Activated naive CD4-positive, alpha-beta T cell (primary cell): ENCODE results near the gene JARID2.

Source experiments
- DNase-seq, 4 experiments: peaks; one replicate each; lab custom pipeline; 2025; lab: John Stamatoyannopoulos, UW

Gene JARID2

DNA sequence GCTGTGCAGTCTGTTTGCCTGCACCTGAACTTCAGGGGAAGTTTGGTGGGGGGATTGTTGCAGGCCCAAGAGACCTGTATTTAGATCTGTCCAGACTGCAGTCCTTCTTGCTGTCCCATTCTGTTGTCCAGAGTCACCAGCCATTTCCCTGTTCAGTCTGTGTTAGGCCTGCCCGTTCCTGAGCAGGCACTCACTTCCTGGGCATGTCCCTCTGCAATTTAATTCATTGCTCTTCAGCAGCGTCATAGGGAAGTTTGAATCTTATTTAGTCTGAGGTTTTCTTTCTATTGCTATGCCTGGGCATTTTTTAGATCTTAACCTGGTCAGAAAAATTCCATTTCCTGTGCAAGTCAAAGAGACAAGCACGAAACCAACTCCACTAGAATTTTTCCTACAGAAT lies 226.8 kb downstream of the JARID2 start:
- DNase-seq: no peak

DNA sequence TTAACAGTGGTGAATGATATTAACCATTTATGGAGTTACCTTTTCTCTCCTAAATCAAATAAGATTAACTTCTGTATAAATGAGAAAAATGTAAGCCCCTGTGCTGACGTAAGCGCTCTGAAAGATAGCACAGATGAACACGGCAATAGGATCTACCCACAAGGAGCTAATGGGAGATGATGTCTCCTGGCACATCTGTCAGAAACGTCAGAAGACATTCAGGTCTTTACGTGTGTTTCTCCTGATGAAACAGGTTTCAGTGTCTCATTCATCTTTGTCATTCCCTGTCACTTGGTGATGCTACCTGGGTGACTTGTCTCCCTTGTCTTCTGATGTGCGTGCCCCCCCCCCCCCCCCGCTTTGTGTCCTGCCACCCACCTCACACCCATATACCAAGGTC lies 227.3 kb downstream of the JARID2 start:
- no peak for DNase-seq

DNA sequence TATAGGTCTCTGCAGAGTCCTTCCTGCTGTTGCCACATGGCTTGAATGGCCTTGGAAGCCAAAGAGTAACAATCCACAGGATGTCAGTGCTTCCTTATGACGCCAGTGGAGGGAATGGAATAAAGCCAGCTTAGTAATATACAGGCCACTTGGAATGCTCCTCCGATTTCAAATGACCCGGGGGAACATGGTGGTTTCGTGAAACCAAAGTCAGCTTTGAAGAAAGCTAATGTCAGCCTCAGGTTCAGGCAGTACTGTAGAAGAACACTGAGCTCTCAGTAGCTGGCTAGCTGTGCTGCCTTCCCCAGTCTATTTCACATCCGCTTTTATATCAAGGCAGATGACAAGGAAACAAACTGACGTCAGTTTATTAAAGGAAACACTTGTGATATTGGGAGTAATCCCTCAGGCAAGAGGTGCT lies 227.9 kb downstream of the JARID2 start:
- DNase-seq: no peak

DNA sequence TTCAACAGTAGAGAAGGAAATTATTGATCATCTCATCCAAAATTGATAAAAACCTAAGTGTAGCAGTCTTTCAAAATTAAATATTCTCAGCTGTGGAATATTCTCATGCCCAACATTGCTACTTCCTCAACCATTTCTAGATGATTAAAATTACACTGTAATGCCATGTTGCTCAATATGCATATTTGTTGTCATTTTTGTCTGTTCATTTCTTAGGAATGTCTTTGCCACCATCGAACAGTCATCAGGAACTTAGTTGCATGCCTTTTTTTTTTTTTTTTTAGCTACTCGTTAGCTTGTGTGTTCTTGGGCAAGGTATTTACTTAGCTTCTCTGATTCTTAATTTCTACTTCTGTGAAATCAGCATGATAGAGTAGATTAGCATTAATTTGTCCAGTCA lies 228.3 kb downstream of the JARID2 start:
- no peak for DNase-seq

DNA sequence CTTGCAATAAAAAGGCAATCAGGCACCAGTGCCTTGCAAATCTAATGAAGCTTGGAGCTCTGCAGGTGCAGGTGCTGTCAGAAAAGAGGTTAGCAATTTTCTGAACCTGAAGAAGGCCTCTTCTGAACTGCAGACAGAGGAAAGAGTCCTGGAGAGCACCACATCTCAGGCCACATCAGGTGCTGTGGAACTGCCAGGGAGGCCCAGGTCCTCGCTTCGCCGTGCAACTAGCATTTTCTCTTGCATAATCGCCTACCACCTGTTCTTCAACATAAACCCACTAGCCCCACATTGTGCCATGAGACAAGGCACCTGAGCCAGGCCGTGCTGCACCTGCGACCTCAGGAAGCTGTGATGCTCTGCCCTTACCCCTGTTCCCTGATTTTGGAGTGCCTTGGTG lies 229.4 kb downstream of the JARID2 start:
- no peak for DNase-seq

DNA sequence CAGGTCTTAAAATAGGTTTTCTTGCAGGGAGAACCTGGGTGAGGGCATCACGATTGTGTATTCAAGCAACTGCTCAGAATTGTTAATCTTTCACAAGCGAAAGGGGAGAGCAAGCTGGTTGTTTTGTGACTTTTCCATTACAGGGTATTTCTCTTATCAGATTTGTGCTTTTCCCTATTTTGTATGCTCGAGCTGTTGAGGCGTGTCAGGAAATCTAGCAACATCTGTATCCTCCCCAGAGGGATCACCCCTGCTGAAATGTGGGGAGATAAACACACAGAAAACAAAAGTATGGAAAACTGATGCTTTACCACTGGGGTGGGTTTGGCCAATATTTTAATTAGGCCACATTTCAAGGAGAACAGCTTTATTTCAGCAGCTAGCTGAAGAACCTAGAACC lies 230.0 kb downstream of the JARID2 start:
- no peak for DNase-seq

DNA sequence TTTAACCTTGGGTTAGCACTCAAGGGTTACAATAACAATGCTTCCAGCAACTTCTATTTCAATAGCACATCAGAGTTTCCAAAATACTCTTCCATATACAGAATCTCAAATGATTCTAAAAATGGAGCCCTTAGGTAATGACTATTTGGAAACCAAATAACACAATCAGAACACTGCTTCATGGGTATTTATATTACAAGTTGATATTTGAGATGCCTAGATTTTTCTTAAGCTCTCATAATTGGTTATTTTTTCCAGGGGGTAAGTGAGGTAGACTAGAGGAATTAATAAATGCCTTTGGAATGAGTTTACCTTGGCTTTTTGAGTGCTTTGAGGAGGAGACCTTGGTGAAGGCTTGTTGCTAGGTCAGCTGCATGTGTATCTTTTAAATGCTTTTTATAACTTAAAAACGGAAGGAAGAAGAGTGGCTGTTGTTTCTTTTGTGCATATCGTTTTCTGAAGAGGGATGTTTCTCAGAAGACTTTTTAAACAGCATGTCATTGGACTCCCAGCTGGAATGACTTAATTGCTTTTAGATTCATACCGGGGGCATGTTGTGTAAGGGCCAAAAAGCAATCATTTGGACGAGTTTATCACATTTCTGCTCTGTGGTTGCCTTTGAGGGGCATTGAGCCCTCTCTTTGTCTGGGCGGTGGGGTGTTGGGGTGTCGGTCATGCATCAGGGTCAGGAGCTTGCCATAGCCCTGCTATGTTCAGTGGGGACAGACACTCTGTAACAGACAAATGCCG lies 230.9 kb downstream of the JARID2 start:
- no peak for DNase-seq

DNA sequence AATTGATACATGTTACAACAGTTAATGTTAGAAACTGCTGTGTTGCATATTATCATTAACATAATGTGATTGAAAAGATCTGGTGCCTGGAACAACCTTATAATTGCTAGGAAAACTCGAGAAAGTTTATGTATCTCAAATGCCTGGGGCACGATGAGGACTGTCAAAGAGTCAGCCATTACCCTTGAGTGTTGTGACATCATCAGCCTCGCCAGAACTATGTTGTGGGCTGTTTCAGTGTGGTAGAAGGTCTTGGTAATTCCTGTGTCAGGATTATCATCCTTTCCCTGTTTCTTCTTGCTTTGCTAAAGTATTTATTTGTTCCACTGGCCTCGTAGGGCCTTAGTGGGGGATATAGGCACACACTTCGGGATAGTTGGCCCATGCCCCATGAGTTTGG lies 231.9 kb downstream of the JARID2 start:
- no peak for DNase-seq

DNA sequence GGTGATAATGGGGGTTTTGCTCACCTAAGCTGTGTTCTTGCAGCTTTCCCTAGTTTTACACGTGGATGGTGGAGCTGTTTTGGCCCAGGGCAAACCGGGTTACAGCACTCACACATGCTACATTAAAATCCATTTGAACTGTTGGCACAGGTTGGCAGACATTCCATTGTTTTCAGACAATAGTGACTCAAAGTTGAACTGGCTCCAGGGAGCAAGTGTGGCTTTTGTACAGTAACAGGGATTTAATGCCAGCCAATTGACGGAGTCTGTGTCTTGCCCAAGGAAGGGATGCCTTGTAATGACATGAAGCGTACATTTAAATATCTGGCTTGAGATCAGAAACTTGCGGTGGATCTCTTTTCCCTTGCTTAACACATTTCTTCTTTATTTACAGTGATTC lies 233.9 kb downstream of the JARID2 start:
- DNase-seq: no peak

DNA sequence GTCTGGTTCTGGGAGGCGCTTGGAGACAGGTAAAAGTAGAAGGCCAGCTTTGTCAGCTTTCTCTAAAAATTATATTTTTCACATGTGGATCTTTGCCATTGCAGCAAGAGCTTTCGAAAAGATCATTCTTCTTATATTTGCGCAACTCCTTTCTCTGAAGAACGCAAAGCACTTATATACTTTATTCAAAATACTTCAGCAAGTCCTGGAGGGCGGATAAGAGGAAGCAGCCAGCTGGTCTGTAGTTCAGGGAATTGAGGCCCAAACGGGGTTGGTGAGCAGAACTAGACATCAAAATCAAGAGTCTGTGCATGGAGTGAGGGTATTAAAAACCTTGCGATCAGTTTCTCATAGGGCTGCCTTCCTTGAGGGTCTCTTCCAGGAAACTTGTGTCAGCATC lies 234.7 kb downstream of the JARID2 start:
- no peak for DNase-seq

DNA sequence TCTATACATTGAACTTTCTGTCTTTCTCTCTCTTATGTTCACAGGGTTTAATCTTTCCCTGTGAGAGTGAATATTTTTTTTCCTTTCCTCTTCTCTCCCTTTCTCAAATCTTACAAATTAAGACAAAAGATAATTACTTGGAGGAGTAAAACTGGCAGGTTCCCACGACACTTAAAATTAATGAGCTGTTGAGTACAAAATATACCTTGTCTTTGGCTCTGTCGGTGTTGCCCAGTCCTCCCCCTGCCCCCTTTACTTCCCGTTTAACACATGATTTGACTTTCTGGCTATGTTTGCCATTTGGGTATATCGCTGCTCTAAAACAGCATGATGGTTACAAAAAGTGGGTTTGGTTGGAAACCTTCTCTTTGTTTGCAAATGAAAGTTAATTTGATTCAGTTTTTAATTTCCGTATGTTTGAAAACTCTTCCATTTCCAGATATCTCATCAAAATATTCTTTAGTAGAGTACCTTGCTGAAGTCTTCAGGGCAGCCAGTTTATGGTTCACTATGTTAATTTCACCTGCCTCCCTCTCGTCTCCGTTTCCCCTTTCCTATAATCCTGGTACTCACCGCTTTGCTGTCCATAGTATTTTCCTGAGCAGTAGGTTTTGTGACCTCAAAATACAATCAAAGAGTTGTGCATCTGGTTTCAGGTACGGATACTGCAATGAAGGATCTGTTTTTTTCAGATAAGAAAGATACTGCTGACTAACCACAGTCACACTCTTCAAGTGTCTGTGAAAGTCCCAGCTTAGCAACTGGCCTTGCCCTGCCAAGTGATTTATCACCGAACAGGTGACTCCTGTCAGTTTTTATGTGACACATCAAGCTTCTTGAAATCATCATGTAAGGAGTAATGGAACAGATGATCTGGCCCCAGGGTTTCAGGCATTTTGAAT lies 235.8 kb downstream of the JARID2 start:
- no peak for DNase-seq

DNA sequence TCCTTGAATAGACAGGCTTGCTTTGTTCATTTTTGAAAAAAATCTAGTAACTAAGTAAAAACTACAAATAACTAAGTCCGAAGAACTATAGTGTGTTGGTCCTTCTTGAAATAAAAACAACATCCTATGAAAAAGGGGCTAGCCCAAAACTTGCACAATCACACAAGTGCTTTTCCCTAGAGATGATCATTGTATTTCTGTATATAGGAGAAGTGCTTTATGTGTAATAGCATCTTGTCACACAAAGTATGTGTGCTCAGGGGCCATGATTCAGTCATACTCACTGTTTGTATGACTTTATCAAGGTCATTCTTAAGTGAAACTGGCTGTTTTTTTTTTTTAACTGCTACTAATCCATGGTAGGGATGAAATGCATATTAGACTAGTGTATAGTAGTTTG lies 237.2 kb downstream of the JARID2 start:
- DNase-seq: no peak

DNA sequence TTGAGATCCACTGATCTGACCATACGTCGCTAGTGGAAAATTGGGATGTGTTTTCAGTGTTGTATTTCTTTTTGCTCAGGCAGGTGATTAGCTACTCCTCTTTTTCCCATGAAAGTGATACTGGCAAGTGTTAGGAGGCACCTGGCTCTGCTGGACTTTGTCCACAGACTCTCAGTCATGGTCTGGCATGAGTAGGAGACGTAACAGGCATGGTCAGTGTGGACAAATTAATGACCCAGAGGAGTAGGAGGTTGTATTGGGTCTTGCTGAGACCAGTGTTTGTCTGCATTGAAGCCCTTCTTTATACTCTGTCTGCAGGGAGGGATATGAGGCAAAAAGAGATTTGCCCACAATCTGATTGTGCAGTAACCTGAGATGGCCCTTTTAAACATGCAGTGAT lies 238.3 kb downstream of the JARID2 start:
- DNase-seq: no peak

DNA sequence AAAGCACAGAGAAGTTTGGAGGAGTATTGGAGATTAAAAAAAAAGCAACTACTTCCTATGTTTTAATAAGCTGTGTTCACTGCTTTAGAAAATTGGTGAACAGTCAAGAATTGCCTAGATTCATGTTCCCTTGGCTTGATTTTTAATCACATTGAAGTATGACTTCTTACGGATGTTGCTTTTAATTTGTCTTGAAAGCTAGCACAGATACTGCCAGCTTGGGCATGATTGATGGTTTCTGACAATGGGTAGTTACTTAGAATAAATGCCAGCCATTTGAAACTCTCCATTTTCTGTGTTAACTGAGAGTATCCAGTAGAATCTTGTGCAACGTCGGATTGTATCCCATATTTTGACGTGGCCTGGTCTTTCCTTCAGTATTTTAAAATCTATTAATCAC lies 239.0 kb downstream of the JARID2 start:
- DNase-seq: no peak

DNA sequence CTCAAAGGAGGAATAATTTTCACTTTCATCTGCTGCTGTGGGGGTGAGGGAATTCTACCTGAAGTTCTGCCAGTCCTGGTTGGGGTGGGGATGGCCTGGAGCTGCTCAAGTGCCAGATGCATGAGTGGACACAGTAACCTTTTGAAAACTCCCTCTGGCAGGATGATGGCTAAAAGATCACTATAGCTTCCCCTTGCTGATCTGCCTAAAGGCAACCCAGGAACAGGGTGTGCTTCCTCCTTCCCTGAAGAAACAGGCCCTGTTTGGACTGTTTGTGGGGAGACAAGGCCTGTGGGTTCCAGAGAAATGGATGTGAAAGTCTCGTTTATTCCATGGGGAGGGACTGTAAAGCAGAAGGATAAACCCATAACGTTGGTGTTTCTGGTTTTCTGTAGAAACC lies 240.1 kb downstream of the JARID2 start:
- DNase-seq: no peak

DNA sequence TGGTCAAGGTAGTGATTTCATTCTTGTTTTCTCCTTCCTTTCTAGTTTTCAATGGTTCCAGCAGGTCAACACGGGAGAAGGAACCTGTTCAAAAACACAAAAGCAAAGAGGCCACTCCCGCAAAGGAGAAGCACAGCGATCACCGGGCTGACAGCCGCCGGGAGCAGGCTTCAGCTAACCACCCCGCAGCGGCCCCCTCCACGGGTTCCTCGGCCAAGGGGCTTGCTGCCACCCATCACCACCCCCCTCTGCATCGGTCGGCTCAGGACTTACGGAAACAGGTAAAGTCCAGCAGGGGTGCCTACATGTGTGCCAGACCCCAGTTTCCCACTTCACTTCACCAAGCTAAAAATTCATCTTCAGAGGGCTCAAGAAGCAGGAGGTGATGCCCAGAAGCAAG lies 241.4 kb downstream of the JARID2 start:
- no peak for DNase-seq

DNA sequence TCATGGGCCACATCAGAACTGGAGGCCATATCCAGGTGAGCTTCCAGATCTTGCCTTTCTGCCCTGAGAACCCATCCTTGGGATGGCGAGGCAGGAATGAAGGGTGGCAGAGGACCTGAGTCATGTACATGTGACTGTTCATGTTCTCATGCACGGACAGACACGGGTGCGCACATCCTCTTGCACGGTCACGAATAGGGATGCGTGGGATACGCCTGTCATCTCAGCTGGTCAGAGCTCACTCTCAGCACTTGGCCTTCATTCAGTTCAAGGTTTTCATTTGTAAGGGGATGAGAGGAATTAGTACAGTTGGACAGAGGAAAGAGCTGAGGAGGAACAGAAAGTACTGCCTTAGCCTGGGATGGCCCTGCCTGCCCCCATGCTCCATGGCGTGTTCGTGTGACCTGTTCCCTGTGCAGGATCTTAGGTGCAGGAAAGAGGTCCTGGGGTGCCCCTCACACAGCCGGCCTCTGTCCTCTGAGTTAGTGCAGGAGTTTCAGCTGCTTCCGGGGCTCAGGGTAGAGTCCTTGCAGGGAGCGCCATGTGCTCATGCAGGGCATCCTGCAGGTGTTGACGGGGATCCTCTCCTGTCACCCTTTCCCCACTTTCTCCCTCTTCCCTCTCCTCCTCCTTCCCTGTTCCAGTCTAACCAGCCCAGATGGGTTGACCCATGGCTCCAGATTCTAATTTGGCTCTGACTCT lies 243.5 kb downstream of the JARID2 start:
- no peak for DNase-seq

DNA sequence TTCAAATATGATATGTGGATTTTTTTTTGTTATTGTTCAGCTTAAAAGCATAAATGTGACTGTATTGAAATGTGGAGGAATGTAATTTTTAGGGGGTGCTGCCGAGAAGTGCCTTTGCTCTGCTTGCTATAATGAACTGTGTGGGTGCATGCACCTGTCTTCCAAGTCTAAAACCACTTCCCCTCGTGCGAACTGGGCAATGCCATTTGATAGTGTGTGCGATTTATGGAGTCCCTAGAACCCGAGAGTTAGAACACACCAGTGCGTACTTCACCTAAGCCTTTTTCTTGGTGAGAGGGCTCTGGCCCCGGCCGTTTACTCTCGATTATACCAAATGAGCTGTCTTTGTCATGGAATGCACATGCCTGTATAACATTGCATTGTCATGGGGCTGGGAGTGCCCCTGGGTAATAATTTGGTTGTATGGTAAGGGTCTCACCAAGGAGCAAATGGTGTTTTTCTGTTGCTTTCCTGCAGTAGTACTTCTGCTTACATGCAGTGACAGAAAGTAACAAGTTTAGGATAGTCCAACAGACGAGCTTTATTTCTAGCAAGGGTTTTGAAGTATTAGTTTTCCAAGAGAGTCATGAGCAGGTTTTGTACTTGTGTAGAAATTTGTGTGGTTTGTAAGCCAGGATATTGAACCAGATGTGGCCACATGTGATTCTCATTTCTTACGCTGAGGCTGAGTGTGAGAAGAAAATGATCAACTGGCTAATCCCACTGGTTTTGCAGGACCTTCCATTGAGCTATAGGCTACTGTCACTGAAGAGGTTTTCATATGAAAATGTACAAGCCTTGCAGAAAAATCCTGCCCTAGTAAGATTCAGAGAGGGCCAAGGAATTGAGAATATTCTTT lies 244.6 kb downstream of the JARID2 start:
- no peak for DNase-seq

DNA sequence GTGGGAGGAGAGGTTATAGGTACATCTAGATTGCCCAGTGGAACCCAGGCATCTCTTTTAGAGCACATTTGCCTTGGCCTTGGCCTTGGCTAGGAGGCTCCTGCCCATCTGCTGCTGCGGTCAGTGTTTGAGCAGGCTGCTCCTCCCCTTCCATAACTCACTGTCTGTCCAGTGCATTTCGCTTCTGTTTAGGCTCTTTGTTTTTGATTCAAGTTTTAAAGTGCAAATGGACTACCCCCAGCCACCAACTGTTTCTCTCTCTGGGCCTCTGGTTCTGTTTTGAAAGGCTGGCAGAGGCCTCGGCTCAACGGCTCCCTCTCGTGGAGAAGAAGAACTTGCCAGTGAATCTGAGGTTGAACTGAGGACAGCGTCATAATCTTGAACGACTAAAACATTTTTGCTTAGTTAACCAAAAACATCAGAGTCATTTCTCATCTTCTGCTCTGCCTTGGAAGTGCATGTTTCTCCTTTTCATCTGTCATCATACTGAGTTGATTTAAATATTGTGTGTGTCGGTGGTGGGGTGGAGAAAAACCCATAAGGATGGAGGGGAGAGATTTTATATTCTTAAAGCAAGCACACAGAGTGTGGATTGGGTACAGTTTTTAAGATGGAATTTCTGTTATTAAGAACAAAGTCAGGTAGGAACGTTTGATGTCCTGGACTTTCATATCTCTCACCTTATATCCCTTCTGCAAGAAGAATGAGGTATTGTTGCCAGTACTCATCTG lies 245.6 kb downstream of the JARID2 start:
- peak; percentile 16 to 59 (median 36) for DNase-seq

DNA sequence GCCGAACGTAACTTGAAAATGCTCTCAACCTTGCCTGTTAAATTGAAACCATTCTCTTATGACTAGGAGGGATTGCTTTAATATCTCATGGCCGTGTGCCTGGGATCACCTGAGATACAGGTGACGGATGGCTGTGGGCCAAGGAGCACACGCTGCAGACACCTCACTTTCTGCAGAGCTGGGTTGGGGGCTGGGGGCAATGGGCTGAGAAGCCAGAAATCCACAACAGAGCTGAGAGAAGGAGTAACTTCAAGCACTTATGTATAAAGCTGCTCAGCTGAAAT lies 246.1 kb downstream of the JARID2 start:
- no peak for DNase-seq

DNA sequence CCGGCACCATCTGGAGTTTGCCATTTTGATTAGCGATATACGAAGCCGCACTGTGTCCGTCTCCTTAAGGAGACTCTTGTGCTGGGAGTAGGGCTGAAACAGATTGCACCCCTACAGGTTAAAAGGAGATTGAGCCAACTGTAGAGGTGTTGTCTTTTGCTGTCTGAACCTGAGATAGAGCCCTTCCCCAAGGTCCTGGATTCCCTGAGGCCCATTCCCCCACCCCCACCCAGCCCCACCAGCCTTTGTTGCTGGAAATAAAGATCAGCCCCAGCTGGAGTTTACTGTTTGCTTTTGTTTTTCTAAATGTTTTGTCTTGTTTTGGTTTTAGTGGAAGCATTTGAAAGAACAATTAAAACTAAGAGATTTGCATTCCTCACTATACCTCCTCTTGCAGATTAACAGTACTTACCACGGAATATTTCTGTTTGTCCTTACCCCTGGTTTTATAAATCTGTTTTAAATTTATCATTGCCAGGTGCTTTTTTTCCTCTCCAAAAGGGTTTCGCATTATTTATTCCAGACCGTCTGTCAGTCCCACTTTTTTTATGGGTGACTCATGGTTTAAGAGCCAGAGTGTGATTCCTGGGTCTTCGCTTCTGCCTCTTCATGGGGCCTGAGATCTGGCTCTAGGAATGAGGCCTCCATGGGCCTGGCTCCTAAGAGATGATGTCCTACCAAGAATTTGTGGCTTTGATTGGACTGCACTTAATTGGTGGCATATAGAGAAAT lies 247.7 kb downstream of the JARID2 start:
- no peak for DNase-seq
